Measurements from ENCODE around the gene PRDM16.

Gene PRDM16

GRCh38 chr1:3212453-3213355, 143.7 kb downstream of the PRDM16 start:
- no peak for TF ChIP-seq CTCF (IDR thresholded peaks at IDR 0.05; ENCODE audit: low read depth, low read length, missing control alignments)
- no peak overlapping the region for H3K4me3 ChIP-seq (ENCODE audit: low read depth, low read length)
- DNase-seq (ENCODE audit: low read depth) = no peak

GRCh38 chr1:3213730-3214129, 144.7 kb downstream of the PRDM16 start:
- DNase-seq (ENCODE audit: low read depth) = no peak
- H3K4me3 ChIP-seq (ENCODE audit: low read depth, low read length) = no peak overlapping the region
- TF ChIP-seq CTCF (IDR thresholded peaks at IDR 0.05; ENCODE audit: low read depth, low read length, missing control alignments) = no peak

GRCh38 chr1:3215198-3216014, 146.4 kb downstream of the PRDM16 start:
- no peak for TF ChIP-seq CTCF (IDR thresholded peaks at IDR 0.05; ENCODE audit: low read depth, low read length, missing control alignments)
- H3K4me3 ChIP-seq (ENCODE audit: low read depth, low read length) = no peak overlapping the region
- no peak for DNase-seq (ENCODE audit: low read depth)

- TF ChIP-seq CTCF (IDR thresholded peaks at IDR 0.05; ENCODE audit: low read depth, low read length, missing control alignments) = no peak
- no peak for DNase-seq (ENCODE audit: low read depth)
- no peak overlapping the region for H3K4me3 ChIP-seq (ENCODE audit: low read depth, low read length)
These were observed 147.0 kb downstream of the PRDM16 start for GRCh38 chr1:3216015-3216391.

GRCh38 chr1:3217181-3217641, 148.2 kb downstream of the PRDM16 start:
- no peak overlapping the region for H3K4me3 ChIP-seq (ENCODE audit: low read depth, low read length)
- no peak for DNase-seq (ENCODE audit: low read depth)
- TF ChIP-seq CTCF (IDR thresholded peaks at IDR 0.05; ENCODE audit: low read depth, low read length, missing control alignments) = no peak

- DNase-seq (ENCODE audit: low read depth) = no peak
- no peak overlapping the region for H3K4me3 ChIP-seq (ENCODE audit: low read depth, low read length)
These were observed 149.1 kb downstream of the PRDM16 start for GRCh38 chr1:3217979-3218679.

More at GRCh38 chr1:3217979-3218679, 149.1 kb downstream of the PRDM16 start:
- no peak for TF ChIP-seq CTCF (IDR thresholded peaks at IDR 0.05; ENCODE audit: low read depth, low read length, missing control alignments)
